KMS-11 (cell line): Measurements from ENCODE around the gene KRTAP22-1.

ENCODE experiments used
- H2AFZ ChIP-seq: fragments of 200-600 bp; sonication (generic); 2 replicates; pipeline ENCODE4 v1.6.1; 2016; ENCODE audit warnings: antibody characterized with exemption, mixed run types, low read depth
- H3K27ac ChIP-seq: fragments of 200-600 bp; sonication (generic); 2 replicates; pipeline ENCODE4 v1.6.1; 2016; ENCODE audit warnings: mild to moderate bottlenecking, mixed run types
- H3K27me3 ChIP-seq: fragments of 200-600 bp; sonication (generic); 2 replicates; pipeline ENCODE4 v1.6.1; 2017; ENCODE audit warnings: mild to moderate bottlenecking, low read depth, mixed run types, moderate library complexity; ENCODE audit not compliant: insufficient read depth
- H3K36me3 ChIP-seq: fragments of 200-600 bp; sonication (generic); 2 replicates; pipeline ENCODE4 v1.6.1; 2017; ENCODE audit warnings: mild to moderate bottlenecking, mixed run types; ENCODE audit not compliant: insufficient read depth
- H3K4me1 ChIP-seq: fragments of 200-600 bp; sonication (generic); 2 replicates; pipeline ENCODE4 v1.6.1; 2016; ENCODE audit warnings: mild to moderate bottlenecking, low read depth, mixed run types; ENCODE audit not compliant: poor library complexity, severe bottlenecking
- H3K4me2 ChIP-seq: fragments of 200-600 bp; sonication (generic); 2 replicates; pipeline ENCODE4 v1.7.0; 2016; ENCODE audit warnings: mild to moderate bottlenecking, mixed run types
- H3K4me3 ChIP-seq: fragments of 200-600 bp; sonication (generic); IDR thresholded peaks from 2 replicates; pipeline ENCODE4 v1.6.1; 2017; ENCODE audit warnings: low read depth, low read length, mixed read lengths; ENCODE audit not compliant: insufficient read depth
- H3K79me2 ChIP-seq: fragments of 200-600 bp; sonication (generic); 2 replicates; pipeline ENCODE4 v1.6.1; 2016; ENCODE audit warnings: low read depth, mixed run types; ENCODE audit not compliant: insufficient read depth
- H3K9ac ChIP-seq: fragments of 200-600 bp; sonication (generic); 2 replicates; pipeline ENCODE4 v1.6.1; 2016; ENCODE audit warnings: mild to moderate bottlenecking, mixed run types
- H4K20me1 ChIP-seq: fragments of 200-600 bp; sonication (generic); 2 replicates; pipeline ENCODE4 v1.6.1; 2016; ENCODE audit warnings: mild to moderate bottlenecking, mixed run types; ENCODE audit not compliant: insufficient read depth
- CTCF ChIP-seq: fragments of 200-600 bp; sonication (generic); conservative IDR thresholded peaks from 2 replicates; pipeline ENCODE4 v1.6.1; 2017; ENCODE audit warnings: low read depth, mild to moderate bottlenecking, antibody characterized with exemption, low read length, moderate library complexity, mixed read lengths

Gene KRTAP22-1

GRCh38 chr21:30638686-30639085 lies 37.8 kb downstream of the KRTAP22-1 start:
- H3K4me2 ChIP-seq, result no peak overlapping the region
- no peak overlapping the region for H2AFZ ChIP-seq
- H4K20me1 ChIP-seq, result no peaks in the 10 kb centered on the region
- no peak overlapping the region for H3K4me3 ChIP-seq
- no peaks in the 10 kb centered on the region for H3K27me3 ChIP-seq
- H3K27ac ChIP-seq, result no peak overlapping the region
- no peaks in the 10 kb centered on the region for H3K36me3 ChIP-seq
- H3K79me2 ChIP-seq, result no peaks in the 10 kb centered on the region
- no peak overlapping the region for H3K9ac ChIP-seq
- no peaks in the 10 kb centered on the region for H3K4me1 ChIP-seq
- no peak for TF ChIP-seq CTCF

- H2AFZ ChIP-seq, result no peak within 1 kb of the TSS
- no peaks in the 10 kb centered on the region for H3K36me3 ChIP-seq
- H3K27me3 ChIP-seq, result no peaks in the 10 kb centered on the region
- H3K79me2 ChIP-seq, result no peaks in the 10 kb centered on the region
- H3K4me1 ChIP-seq, result no peaks in the 10 kb centered on the region
- TF ChIP-seq CTCF, result no peak
- H4K20me1 ChIP-seq, result no peaks in the 10 kb centered on the region
- no peak within 1 kb of the TSS for H3K4me2 ChIP-seq
- H3K9ac ChIP-seq, result no peak within 1 kb of the TSS
- no peak within 1 kb of the TSS for H3K4me3 ChIP-seq
- H3K27ac ChIP-seq, result no peak within 1 kb of the TSS
Observed at GRCh38 chr21:30642564-30642963, 41.7 kb downstream of the KRTAP22-1 start, which contains the start of gene KRTAP20-3. Gene KRTAP20-3, plus strand, starts transcription at chr21:30642864.

DNA sequence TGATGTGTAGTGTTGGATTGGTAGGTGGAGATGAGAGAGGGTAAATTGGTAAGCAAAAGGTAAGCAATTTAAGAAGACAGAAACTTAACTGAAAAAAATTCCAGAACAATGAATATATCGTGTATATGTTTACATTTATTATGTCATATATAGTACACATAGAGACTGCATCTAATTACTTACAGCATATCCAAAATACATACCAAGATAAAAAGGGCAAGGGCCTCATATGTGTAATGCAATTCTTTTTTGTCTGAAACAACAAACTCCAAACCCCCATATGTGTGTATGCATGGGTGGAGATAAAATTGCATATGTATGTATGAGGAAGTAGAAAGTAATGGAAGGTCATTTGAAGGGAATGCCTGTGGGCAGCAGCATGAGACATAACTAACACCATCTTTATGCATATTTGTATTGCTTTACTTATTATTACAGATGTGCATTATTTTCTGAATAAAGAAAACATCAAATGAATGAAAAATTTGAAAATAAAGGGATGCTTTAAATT lies 46.1 kb downstream of the KRTAP22-1 start:
- no peak overlapping the region for H3K4me3 ChIP-seq
- TF ChIP-seq CTCF, result no peak
- no peaks in the 10 kb centered on the region for H3K27me3 ChIP-seq
- no peaks in the 10 kb centered on the region for H3K4me1 ChIP-seq
- no peak overlapping the region for H3K9ac ChIP-seq
- no peaks in the 10 kb centered on the region for H3K79me2 ChIP-seq
- H3K36me3 ChIP-seq, result no peaks in the 10 kb centered on the region
- no peak overlapping the region for H2AFZ ChIP-seq
- H4K20me1 ChIP-seq, result no peaks in the 10 kb centered on the region
- H3K27ac ChIP-seq, result no peak overlapping the region
- H3K4me2 ChIP-seq, result no peak overlapping the region
